Right lobe of liver (tissue), 4 donors: ENCODE measurements around the gene IQCB1.

Experiments used
- POLR2A ChIP-seq: fragments of 450-650 bp; IDR thresholded peaks from one replicate; pipeline ENCODE4 v1.6.1; 2017; ENCODE audit warnings: antibody characterized with exemption, mild to moderate bottlenecking
- TF ChIP-seq, protein P1 (sequence below), 4 donors: fragments of 200-600 bp in 3 of 4; fragments of 450-650 bp in 1 of 4; IDR thresholded peaks; one replicate each; pipeline versions ENCODE4 v1.5.1 to v1.8.0; 2016 to 2022; ENCODE audit warnings: antibody characterized with exemption in 4 of 4, mild to moderate bottlenecking in 2 of 4
- donor health status: DM: no; HTN: no; CAD: no.
- donor health status: DM: no; HTN: no; CAD: no.
- donor health status: DM: no; HTN: yes; CAD: no.

DNA sequence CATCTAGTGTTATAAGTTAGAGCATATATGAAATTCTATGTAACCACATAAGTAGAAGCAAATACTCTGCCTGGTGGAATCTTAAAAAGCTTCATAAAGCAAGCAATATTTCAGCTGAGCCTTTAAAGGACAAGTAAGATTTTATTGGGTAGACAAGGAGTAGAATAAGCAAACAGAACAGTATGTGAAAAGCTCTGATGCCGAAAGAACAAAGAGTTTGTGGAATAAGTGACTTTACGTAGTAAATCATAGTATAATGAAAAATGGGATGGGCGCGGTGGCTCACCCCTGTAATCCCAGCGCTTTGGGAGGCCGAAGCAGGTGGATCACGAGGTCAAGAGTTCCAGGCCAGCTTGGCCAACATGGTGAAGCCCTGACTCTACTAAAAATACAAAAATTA is 10.0 kb upstream of the IQCB1 start:
- TF ChIP-seq, protein P1, sequence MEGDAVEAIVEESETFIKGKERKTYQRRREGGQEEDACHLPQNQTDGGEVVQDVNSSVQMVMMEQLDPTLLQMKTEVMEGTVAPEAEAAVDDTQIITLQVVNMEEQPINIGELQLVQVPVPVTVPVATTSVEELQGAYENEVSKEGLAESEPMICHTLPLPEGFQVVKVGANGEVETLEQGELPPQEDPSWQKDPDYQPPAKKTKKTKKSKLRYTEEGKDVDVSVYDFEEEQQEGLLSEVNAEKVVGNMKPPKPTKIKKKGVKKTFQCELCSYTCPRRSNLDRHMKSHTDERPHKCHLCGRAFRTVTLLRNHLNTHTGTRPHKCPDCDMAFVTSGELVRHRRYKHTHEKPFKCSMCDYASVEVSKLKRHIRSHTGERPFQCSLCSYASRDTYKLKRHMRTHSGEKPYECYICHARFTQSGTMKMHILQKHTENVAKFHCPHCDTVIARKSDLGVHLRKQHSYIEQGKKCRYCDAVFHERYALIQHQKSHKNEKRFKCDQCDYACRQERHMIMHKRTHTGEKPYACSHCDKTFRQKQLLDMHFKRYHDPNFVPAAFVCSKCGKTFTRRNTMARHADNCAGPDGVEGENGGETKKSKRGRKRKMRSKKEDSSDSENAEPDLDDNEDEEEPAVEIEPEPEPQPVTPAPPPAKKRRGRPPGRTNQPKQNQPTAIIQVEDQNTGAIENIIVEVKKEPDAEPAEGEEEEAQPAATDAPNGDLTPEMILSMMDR (IDR thresholded peaks at IDR 0.05), result no peak
- TF ChIP-seq POLR2A, result no peak
